ENCODE data around the gene CFAP410.

Gene CFAP410

GRCh38 chr21:44338971-44339910 lies at the start of gene CFAP410:
Gene CFAP410 (minus strand): TSS chr21:44339390. CDS start chr21:44339194, 196 bp downstream.
- in situ Hi-C loops (cut with MboI; ENCODE audit: low sequenced_read_pairs) = no loop called here

- in situ Hi-C loops (cut with MboI; ENCODE audit: low sequenced_read_pairs) = no loop called here
These were observed 45.8 kb upstream of the CFAP410 start for GRCh38 chr21:44384968-44385367.

- in situ Hi-C loops (cut with MboI; ENCODE audit: low sequenced_read_pairs) = no loop called here
These were observed 44.0 kb upstream of the CFAP410 start for GRCh38 chr21:44383216-44383615.

GRCh38 chr21:44382536-44382935 lies 43.3 kb upstream of the CFAP410 start:
- in situ Hi-C loops (cut with MboI; ENCODE audit: low sequenced_read_pairs) = no loop called here

GRCh38 chr21:44381874-44382273 lies 42.7 kb upstream of the CFAP410 start:
- in situ Hi-C loops (cut with MboI; ENCODE audit: low sequenced_read_pairs) = no loop called here

GRCh38 chr21:44380876-44381275 lies 41.7 kb upstream of the CFAP410 start:
- in situ Hi-C loops (cut with MboI; ENCODE audit: low sequenced_read_pairs) = no loop called here

- in situ Hi-C loops (cut with MboI; ENCODE audit: low sequenced_read_pairs) = no loop called here
These were observed 41.0 kb upstream of the CFAP410 start for GRCh38 chr21:44379991-44380865.

GRCh38 chr21:44379515-44379848 lies 40.3 kb upstream of the CFAP410 start:
- in situ Hi-C loops (cut with MboI; ENCODE audit: low sequenced_read_pairs) = no loop called here

- in situ Hi-C loops (cut with MboI; ENCODE audit: low sequenced_read_pairs) = no loop called here
These were observed 39.7 kb upstream of the CFAP410 start for GRCh38 chr21:44378646-44379514.

- in situ Hi-C loops (cut with MboI; ENCODE audit: low sequenced_read_pairs) = no loop called here
These were observed 38.9 kb upstream of the CFAP410 start for GRCh38 chr21:44377922-44378645.

- in situ Hi-C loops (cut with MboI; ENCODE audit: low sequenced_read_pairs) = no loop called here
These were observed 38.2 kb upstream of the CFAP410 start for GRCh38 chr21:44377201-44377921.

- in situ Hi-C loops (cut with MboI; ENCODE audit: low sequenced_read_pairs) = no loop called here
These were observed 37.4 kb upstream of the CFAP410 start for GRCh38 chr21:44376606-44377005.

GRCh38 chr21:44375761-44376241 lies 36.6 kb upstream of the CFAP410 start:
- in situ Hi-C loops (cut with MboI; ENCODE audit: low sequenced_read_pairs) = no loop called here

- in situ Hi-C loops (cut with MboI; ENCODE audit: low sequenced_read_pairs) = no loop called here
These were observed 36.1 kb upstream of the CFAP410 start for GRCh38 chr21:44375281-44375651.

- in situ Hi-C loops (cut with MboI; ENCODE audit: low sequenced_read_pairs) = no loop called here
These were observed 35.6 kb upstream of the CFAP410 start for GRCh38 chr21:44374601-44375280.

GRCh38 chr21:44372616-44373015 lies 33.4 kb upstream of the CFAP410 start:
- in situ Hi-C loops (cut with MboI; ENCODE audit: low sequenced_read_pairs) = no loop called here

GRCh38 chr21:44371596-44371995 lies 32.4 kb upstream of the CFAP410 start:
- in situ Hi-C loops (cut with MboI; ENCODE audit: low sequenced_read_pairs) = no loop called here

GRCh38 chr21:44370786-44371410 lies 31.7 kb upstream of the CFAP410 start:
- in situ Hi-C loops (cut with MboI; ENCODE audit: low sequenced_read_pairs) = no loop called here

Measured in hTERT RPE-1 (cell line).